SK-N-SH treated with all-trans-retinoic acid at 6 μM for 48 hours (cell line): ENCODE results near the gene NOG.

Experiments
- ATAC-seq: fragments of 200-7000 bp; cut with Tn5 transposase; 3 replicates; pipeline ENCODE4 v1.9.1; 2020; ENCODE audit warnings: mild to moderate bottlenecking, moderate library complexity
- ARNTL ChIP-seq: fragments of 450-650 bp; formaldehyde crosslinking; IDR thresholded peaks from 2 replicates; pipeline ENCODE4 v1.5.0; 2020; ENCODE audit warnings: low read depth, mild to moderate bottlenecking, moderate library complexity, borderline replicate concordance
- BACH2 ChIP-seq: fragments of 250-450 bp; sonication (Bioruptor Pico); IDR thresholded peaks from 2 replicates; pipeline ENCODE4 v1.9.0; 2021; ENCODE audit warnings: mild to moderate bottlenecking, borderline replicate concordance
- CSDC2 ChIP-seq: fragments of 250-450 bp; sonication (Bioruptor Pico); IDR thresholded peaks from 2 replicates; pipeline ENCODE4 v1.5.0; 2020; ENCODE audit warnings: mild to moderate bottlenecking, moderate library complexity
- CSRNP3 ChIP-seq: fragments of 250-450 bp; sonication (Bioruptor Pico); IDR thresholded peaks from 2 replicates; pipeline ENCODE4 v1.5.1; 2021; ENCODE audit warnings: mild to moderate bottlenecking, moderate library complexity
- ESRRG ChIP-seq: fragments of 250-450 bp; sonication (Bioruptor Pico); IDR thresholded peaks from 2 replicates; pipeline ENCODE4 v1.6.1; 2021; ENCODE audit warnings: mild to moderate bottlenecking
- GLIS3 ChIP-seq: fragments of 250-450 bp; sonication (Bioruptor Pico); IDR thresholded peaks from 2 replicates; pipeline ENCODE4 v1.5.0; 2020; ENCODE audit warnings: mild to moderate bottlenecking, moderate library complexity
- ISL1 ChIP-seq: fragments of 250-450 bp; sonication (Bioruptor Pico); IDR thresholded peaks from 2 replicates; pipeline ENCODE4 v2.1.2; 2022; ENCODE audit warnings: mild to moderate bottlenecking, moderate library complexity
- OSR1 ChIP-seq: fragments of 250-450 bp; sonication (Bioruptor Pico); IDR thresholded peaks from 2 replicates; pipeline ENCODE4 v1.8.0; 2022; ENCODE audit warnings: moderate library complexity, mild to moderate bottlenecking, inconsistent platforms
- PPARA ChIP-seq: fragments of 250-450 bp; sonication (Bioruptor Pico); IDR thresholded peaks from 2 replicates; pipeline ENCODE4 v1.5.0; 2020; ENCODE audit warnings: mild to moderate bottlenecking, borderline replicate concordance
- RARB ChIP-seq: fragments of 250-450 bp; sonication (Bioruptor Pico); IDR thresholded peaks from 2 replicates; pipeline ENCODE4 v1.8.0; 2021; ENCODE audit warnings: mild to moderate bottlenecking, moderate library complexity
- SNAI2 ChIP-seq: fragments of 250-450 bp; sonication (Bioruptor Pico); IDR thresholded peaks from 2 replicates; pipeline ENCODE4 v1.5.0; 2020; ENCODE audit warnings: mild to moderate bottlenecking, moderate library complexity
- TOX ChIP-seq: fragments of 250-450 bp; sonication (Bioruptor Pico); IDR thresholded peaks from 2 replicates; pipeline ENCODE4 v1.8.0; 2021; ENCODE audit warnings: mild to moderate bottlenecking, moderate library complexity, borderline replicate concordance
- ZFP3 ChIP-seq: fragments of 250-450 bp; sonication (Bioruptor Pico); IDR thresholded peaks from 2 replicates; pipeline ENCODE4 v1.5.0; 2020; ENCODE audit warnings: mild to moderate bottlenecking, moderate library complexity
- ZFP30 ChIP-seq: fragments of 450-650 bp; formaldehyde crosslinking; IDR thresholded peaks from 2 replicates; pipeline ENCODE4 v1.5.0; 2022; ENCODE audit warnings: mild to moderate bottlenecking, moderate library complexity
- ZNF565 ChIP-seq: fragments of 450-650 bp; formaldehyde crosslinking; conservative IDR thresholded peaks from 2 replicates; pipeline ENCODE4 v1.5.0; 2020; ENCODE audit warnings: low read depth, mild to moderate bottlenecking, moderate library complexity
- ZNF70 ChIP-seq: fragments of 450-650 bp; formaldehyde crosslinking; IDR thresholded peaks from 2 replicates; pipeline ENCODE4 v1.5.0; 2020; ENCODE audit warnings: mild to moderate bottlenecking, moderate library complexity
- ZNF8 ChIP-seq: fragments of 450-650 bp; formaldehyde crosslinking; IDR thresholded peaks from 2 replicates; pipeline ENCODE4 v1.5.0; 2020; ENCODE audit warnings: mild to moderate bottlenecking, moderate library complexity
- TF ChIP-seq, protein P1 (sequence below): fragments of 250-450 bp; sonication (Bioruptor Pico); IDR thresholded peaks from 2 replicates; pipeline ENCODE4 v1.8.0; 2020; ENCODE audit warnings: mild to moderate bottlenecking, moderate library complexity, borderline replicate concordance
- TF ChIP-seq, protein P2 (sequence below): fragments of 250-450 bp; sonication (Bioruptor Pico); IDR thresholded peaks from 2 replicates; pipeline ENCODE4 v1.8.0; 2021; ENCODE audit warnings: low read depth, mild to moderate bottlenecking, moderate library complexity, borderline replicate concordance
- TF ChIP-seq, protein P3 (sequence below): fragments of 250-450 bp; sonication (Bioruptor Pico); IDR thresholded peaks from 2 replicates; pipeline ENCODE4 v1.5.1; 2020; ENCODE audit warnings: low read depth, mild to moderate bottlenecking, moderate library complexity
- TF ChIP-seq, protein P4 (sequence below): fragments of 250-450 bp; sonication (Bioruptor Pico); IDR thresholded peaks from 2 replicates; pipeline ENCODE4 v1.5.0; 2020; ENCODE audit warnings: mild to moderate bottlenecking, moderate library complexity

Gene NOG

GRCh38 chr17:56599566-56599965 is 6.1 kb downstream of the NOG start:
- ATAC-seq, result no peak
- TF ChIP-seq ESRRG (no peak), CSRNP3 (CRISPR knock-in tag) (no peak), CSDC2 (CRISPR knock-in tag) (no peak), ZFP3 (CRISPR knock-in tag) (no peak), BACH2 (CRISPR knock-in tag) (no peak), OSR1 (CRISPR knock-in tag) (no peak)
- TF ChIP-seq, protein P1, sequence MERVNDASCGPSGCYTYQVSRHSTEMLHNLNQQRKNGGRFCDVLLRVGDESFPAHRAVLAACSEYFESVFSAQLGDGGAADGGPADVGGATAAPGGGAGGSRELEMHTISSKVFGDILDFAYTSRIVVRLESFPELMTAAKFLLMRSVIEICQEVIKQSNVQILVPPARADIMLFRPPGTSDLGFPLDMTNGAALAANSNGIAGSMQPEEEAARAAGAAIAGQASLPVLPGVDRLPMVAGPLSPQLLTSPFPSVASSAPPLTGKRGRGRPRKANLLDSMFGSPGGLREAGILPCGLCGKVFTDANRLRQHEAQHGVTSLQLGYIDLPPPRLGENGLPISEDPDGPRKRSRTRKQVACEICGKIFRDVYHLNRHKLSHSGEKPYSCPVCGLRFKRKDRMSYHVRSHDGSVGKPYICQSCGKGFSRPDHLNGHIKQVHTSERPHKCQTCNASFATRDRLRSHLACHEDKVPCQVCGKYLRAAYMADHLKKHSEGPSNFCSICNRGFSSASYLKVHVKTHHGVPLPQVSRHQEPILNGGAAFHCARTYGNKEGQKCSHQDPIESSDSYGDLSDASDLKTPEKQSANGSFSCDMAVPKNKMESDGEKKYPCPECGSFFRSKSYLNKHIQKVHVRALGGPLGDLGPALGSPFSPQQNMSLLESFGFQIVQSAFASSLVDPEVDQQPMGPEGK (CRISPR knock-in tag), result no peak

DNA sequence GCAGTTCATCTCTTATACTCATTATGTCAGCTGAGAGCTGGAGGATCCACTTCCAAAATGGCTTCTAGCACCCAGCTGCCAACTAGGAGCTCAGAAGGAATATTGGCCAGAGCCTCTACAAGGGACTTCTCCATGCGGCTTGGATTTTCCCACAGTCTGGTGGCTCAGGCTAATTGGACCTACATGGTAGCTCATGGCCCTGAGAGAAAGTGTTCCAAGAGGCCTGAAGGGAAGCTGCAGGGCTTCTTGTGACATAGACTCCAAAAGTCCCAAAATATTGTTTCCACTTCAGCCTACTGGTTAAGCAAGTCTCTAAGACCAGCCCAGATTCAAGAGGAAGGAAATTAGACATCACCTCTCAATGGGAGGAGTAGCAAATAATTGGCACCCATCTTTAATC is 6.8 kb downstream of the NOG start:
- no peak for TF ChIP-seq ZFP3 (CRISPR knock-in tag)
- no peak for TF ChIP-seq ISL1
- TF ChIP-seq TOX (CRISPR knock-in tag), result no peak
- no peak for TF ChIP-seq OSR1 (CRISPR knock-in tag)
- TF ChIP-seq ZNF565, result no peak
- no peak for TF ChIP-seq CSDC2 (CRISPR knock-in tag)
- TF ChIP-seq, protein P2, sequence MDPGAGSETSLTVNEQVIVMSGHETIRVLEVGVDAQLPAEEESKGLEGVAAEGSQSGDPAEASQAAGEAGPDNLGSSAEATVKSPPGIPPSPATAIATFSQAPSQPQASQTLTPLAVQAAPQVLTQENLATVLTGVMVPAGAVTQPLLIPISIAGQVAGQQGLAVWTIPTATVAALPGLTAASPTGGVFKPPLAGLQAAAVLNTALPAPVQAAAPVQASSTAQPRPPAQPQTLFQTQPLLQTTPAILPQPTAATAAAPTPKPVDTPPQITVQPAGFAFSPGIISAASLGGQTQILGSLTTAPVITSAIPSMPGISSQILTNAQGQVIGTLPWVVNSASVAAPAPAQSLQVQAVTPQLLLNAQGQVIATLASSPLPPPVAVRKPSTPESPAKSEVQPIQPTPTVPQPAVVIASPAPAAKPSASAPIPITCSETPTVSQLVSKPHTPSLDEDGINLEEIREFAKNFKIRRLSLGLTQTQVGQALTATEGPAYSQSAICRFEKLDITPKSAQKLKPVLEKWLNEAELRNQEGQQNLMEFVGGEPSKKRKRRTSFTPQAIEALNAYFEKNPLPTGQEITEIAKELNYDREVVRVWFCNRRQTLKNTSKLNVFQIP (CRISPR knock-in tag), result no peak
- TF ChIP-seq, protein P3, sequence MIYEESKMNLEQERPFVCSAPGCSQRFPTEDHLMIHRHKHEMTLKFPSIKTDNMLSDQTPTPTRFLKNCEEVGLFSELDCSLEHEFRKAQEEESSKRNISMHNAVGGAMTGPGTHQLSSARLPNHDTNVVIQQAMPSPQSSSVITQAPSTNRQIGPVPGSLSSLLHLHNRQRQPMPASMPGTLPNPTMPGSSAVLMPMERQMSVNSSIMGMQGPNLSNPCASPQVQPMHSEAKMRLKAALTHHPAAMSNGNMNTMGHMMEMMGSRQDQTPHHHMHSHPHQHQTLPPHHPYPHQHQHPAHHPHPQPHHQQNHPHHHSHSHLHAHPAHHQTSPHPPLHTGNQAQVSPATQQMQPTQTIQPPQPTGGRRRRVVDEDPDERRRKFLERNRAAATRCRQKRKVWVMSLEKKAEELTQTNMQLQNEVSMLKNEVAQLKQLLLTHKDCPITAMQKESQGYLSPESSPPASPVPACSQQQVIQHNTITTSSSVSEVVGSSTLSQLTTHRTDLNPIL (CRISPR knock-in tag), result no peak
- TF ChIP-seq PPARA (CRISPR knock-in tag), result no peak
- TF ChIP-seq ZFP30 (CRISPR knock-in tag), result no peak
- TF ChIP-seq GLIS3 (CRISPR knock-in tag), result no peak
- no peak for ATAC-seq

DNA sequence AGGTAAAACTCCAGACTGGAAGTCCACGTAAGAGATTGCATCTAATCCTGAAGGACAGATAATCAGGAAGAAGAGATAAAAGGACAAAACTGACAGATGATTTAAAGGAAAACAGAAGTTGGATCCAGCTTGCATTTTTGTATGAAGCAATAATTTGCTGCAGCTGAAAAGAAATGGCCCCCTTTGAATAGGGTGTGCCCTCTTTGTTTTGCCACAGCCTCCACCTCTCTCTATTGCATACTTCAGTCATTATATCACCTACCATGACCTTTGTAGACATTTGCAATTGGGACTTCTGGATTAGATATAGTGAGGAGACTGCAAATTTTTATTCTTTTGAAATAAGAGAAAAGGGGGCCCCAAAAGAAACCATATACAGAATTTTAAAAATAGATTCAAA is 8.1 kb downstream of the NOG start:
- TF ChIP-seq, protein P4, sequence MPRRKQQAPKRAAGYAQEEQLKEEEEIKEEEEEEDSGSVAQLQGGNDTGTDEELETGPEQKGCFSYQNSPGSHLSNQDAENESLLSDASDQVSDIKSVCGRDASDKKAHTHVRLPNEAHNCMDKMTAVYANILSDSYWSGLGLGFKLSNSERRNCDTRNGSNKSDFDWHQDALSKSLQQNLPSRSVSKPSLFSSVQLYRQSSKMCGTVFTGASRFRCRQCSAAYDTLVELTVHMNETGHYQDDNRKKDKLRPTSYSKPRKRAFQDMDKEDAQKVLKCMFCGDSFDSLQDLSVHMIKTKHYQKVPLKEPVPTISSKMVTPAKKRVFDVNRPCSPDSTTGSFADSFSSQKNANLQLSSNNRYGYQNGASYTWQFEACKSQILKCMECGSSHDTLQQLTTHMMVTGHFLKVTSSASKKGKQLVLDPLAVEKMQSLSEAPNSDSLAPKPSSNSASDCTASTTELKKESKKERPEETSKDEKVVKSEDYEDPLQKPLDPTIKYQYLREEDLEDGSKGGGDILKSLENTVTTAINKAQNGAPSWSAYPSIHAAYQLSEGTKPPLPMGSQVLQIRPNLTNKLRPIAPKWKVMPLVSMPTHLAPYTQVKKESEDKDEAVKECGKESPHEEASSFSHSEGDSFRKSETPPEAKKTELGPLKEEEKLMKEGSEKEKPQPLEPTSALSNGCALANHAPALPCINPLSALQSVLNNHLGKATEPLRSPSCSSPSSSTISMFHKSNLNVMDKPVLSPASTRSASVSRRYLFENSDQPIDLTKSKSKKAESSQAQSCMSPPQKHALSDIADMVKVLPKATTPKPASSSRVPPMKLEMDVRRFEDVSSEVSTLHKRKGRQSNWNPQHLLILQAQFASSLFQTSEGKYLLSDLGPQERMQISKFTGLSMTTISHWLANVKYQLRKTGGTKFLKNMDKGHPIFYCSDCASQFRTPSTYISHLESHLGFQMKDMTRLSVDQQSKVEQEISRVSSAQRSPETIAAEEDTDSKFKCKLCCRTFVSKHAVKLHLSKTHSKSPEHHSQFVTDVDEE, result no peak
- TF ChIP-seq ARNTL (CRISPR knock-in tag) (no peak), GLIS3 (CRISPR knock-in tag) (no peak), ZNF565 (no peak), BACH2 (CRISPR knock-in tag) (no peak), ZNF8 (CRISPR knock-in tag) (no peak)
- no peak for ATAC-seq

DNA sequence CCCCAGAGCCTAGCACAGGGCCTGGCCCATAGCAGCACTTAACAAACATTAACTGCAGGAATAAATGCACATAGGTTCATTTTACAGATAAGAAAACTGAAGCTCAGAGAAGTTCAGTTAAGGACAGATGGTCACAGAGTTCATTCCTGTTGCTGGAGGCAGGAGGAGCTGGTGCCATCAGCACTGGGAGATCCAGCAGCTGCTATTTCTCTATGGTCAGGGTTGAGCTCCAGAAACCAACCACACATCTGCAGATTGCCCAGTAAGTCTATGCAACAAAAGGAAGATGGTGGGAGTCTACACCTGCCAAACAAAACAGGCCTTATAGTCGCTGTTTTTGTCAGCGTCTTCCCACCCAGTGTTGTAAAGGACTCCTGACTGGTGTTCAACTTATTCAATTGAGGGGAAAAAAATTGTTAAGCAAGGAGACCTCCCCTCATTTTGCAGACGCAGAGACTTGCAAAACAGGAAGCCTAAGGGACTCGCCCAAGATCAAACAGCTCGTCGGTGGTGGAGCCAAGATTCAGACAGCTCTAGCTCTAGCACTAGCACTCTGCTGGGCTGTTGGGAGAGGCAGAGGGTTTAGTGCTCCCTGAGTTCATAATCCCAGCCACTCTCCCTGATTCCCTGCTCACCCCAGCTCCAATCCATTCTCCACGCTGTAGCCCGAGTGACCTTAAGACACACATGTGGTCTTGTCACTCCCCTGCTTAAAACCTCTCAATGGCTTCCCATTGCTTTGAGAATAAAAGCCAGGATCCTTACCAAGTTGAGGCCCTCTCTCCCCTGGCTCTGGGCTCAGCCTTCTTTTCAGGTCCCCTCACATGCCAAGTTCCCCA is 9.0 kb downstream of the NOG start:
- no peak for ATAC-seq
- no peak for TF ChIP-seq RARB
- no peak for TF ChIP-seq ZNF70 (CRISPR knock-in tag)
- no peak for TF ChIP-seq ISL1
- TF ChIP-seq ZFP30 (CRISPR knock-in tag), result no peak
- TF ChIP-seq, protein P4, result no peak
- no peak for TF ChIP-seq ZNF565
- TF ChIP-seq, protein P1 (CRISPR knock-in tag), result no peak
- no peak for TF ChIP-seq GLIS3 (CRISPR knock-in tag)
- TF ChIP-seq ZNF8 (CRISPR knock-in tag), result no peak
- TF ChIP-seq SNAI2 (CRISPR knock-in tag), result no peak
